Posterior vena cava (tissue), 2 donors: ENCODE results near the gene TPR. TPM values are rescaled to one million over a fixed set of nuclear protein-coding genes. Genes with fewer than 3 reads are reported as not detected.

Experiments
- DNase-seq: peaks from one replicate; pipeline ENCODE4 v3.0.0-alpha.2; 2020; ENCODE audit warnings: low spot score
- intact Hi-C, 2 donors: fragments of 100-400 bp; cut with DNase I; formaldehyde crosslinking; loops; one replicate each; pipeline versions ENCODE4 v1.14.1 to v1.14.2; 2022 to 2023
- total RNA-seq, 2 donors: library from RNA; stranded (reverse); fragmentation: NEBNext Ultra II Directional; extraction: Animal tissue kit (Norgen Biotek cat#: 25700); gene quantifications; one replicate each; pipeline ENCODE4 v1.2.1, GENCODE V29; 2021
- donor health status: DM: yes; HTN: yes; CAD: no.
- donor health status: DM: yes; HTN: yes; CAD: no.

The TPR gene
- total RNA-seq, 2 donors from 2014 or later: 80.3 to 82.8 TPM

GRCh38 chr1:186297439-186298045, 77.5 kb downstream of the TPR start:
- intact Hi-C loops: no loop called here
- DNase-seq: no peak

- intact Hi-C loops: no loop called here
These were observed 79.1 kb downstream of the TPR start, which contains the start of gene PRG4 for GRCh38 chr1:186295980-186296379. TSS of gene PRG4 (plus strand) at chr1:186296279.

GRCh38 chr1:186292875-186293274, 82.2 kb downstream of the TPR start:
- intact Hi-C loops: no loop called here

More at GRCh38 chr1:186295980-186296379, 79.1 kb downstream of the TPR start, which contains the start of gene PRG4:
- DNase-seq: no peak

GRCh38 chr1:186291271-186291670, 83.8 kb downstream of the TPR start:
- no peak for DNase-seq
- intact Hi-C loops: no loop called here

More at GRCh38 chr1:186292875-186293274, 82.2 kb downstream of the TPR start:
- DNase-seq: no peak

- DNase-seq: no peak
- intact Hi-C loops: no loop called here
These were observed 85.0 kb downstream of the TPR start for GRCh38 chr1:186289943-186290545.

GRCh38 chr1:186286615-186287315, 88.3 kb downstream of the TPR start:
- intact Hi-C loops: no loop called here
- DNase-seq: no peak

GRCh38 chr1:186283374-186283773, 91.7 kb downstream of the TPR start:
- no peak for DNase-seq
- intact Hi-C loops: no loop called here

- DNase-seq: no peak
These were observed 92.6 kb downstream of the TPR start for GRCh38 chr1:186282466-186282865.

GRCh38 chr1:186275822-186276221, 99.2 kb downstream of the TPR start:
- intact Hi-C loops: no loop called here
- no peak for DNase-seq

More at GRCh38 chr1:186282466-186282865, 92.6 kb downstream of the TPR start:
- intact Hi-C loops: no loop called here

GRCh38 chr1:186272486-186272885, 102.6 kb downstream of the TPR start:
- DNase-seq: no peak

GRCh38 chr1:186271032-186271431, 104.0 kb downstream of the TPR start:
- intact Hi-C loops: no loop called here
- no peak for DNase-seq

More at GRCh38 chr1:186272486-186272885, 102.6 kb downstream of the TPR start:
- intact Hi-C loops: no loop called here

Other genes starting within 250 kb of the TPR start
- gene PRG4, start 79.0 kb downstream of the TPR start, total RNA-seq: 10 to 100 TPM in 1 of 2 donors, 1 to 10 TPM in 1; 8.6 to 16.5 TPM
- gene ODR4, start 585 bp upstream of the TPR start, total RNA-seq: 10 to 100 TPM; 16.3 to 16.4 TPM
- not detected for gene PDC, start 85.9 kb upstream of the TPR start, total RNA-seq